ENCODE measurements around the gene TYMP. TPM values are rescaled to one million over a fixed set of nuclear protein-coding genes. Genes with fewer than 3 reads are reported as not detected.

The TYMP gene
- total RNA-seq, 1 donor from 2014 or later, result 3.3 TPM

GRCh38 chr22:50531962-50532674 lies 2.3 kb upstream of the TYMP start:
- H3K79me2 ChIP-seq (ENCODE audit: insufficient read depth, low read length), result peaks cover 2% of the 10 kb centered on the region
- peaks cover 12% of the 10 kb centered on the region for H3K27me3 Mint-ChIP-seq (ENCODE audit: low read depth, unreplicated experiment)
- H2AFZ ChIP-seq (ENCODE audit: low read depth, low read length), result no peak overlapping the region
- H3K27me3 ChIP-seq (ENCODE audit: insufficient read depth, low read length), result peaks cover 30% of the 10 kb centered on the region
- DNase-seq (ENCODE audit: low read depth) (peak; percentile 34), FAIRE-seq (no peak)
- H3K9ac ChIP-seq (ENCODE audit: low read length), result no peak overlapping the region
- no peaks in the 10 kb centered on the region for H3K9me3 ChIP-seq (ENCODE audit: insufficient read depth, low read depth, low read length)
- peak overlapping the region; percentile 70 for H3K4me2 ChIP-seq (ENCODE audit: low read length)
- H3K4me1 ChIP-seq (ENCODE audit: insufficient read depth, low read length), result peaks cover 11% of the 10 kb centered on the region
- peaks cover 2% of the 10 kb centered on the region for H3K36me3 Mint-ChIP-seq (ENCODE audit: low read depth, unreplicated experiment)
- H3K27ac Mint-ChIP-seq (ENCODE audit: unreplicated experiment), result peak overlapping the region; percentile 69
- H3K9me3 Mint-ChIP-seq (ENCODE audit: unreplicated experiment), result peaks cover 7% of the 10 kb centered on the region
- peaks cover 17% of the 10 kb centered on the region for H4K20me1 ChIP-seq (ENCODE audit: insufficient read depth, low read length)
- no peaks in the 10 kb centered on the region for H3K4me1 Mint-ChIP-seq (ENCODE audit: low read depth, unreplicated experiment)
- no peaks in the 10 kb centered on the region for H3K36me3 ChIP-seq (ENCODE audit: insufficient read depth, low read length)
- H3K27ac ChIP-seq (ENCODE audit: low read depth, low read length), result no peak overlapping the region
- TF ChIP-seq CTCF (IDR thresholded peaks at IDR 0.05; ENCODE audit: insufficient read depth, low read depth, low read length), result no peak
- peak; percentile 13 for TF ChIP-seq EZH2 (IDR thresholded peaks at IDR 0.05; ENCODE audit: insufficient read depth, low read length)
- no peak overlapping the region for H3K4me3 ChIP-seq (ENCODE audit: insufficient read depth, low read depth, low read length)
- peak overlapping the region; percentile 76 for H3K4me3 Mint-ChIP-seq (ENCODE audit: unreplicated experiment)

GRCh38 chr22:50531546-50531961 lies 1.7 kb upstream of the TYMP start:
- Histone ChIP-seq H3K9ac (ENCODE audit: low read length) (no peak overlapping the region), H3K4me2 (ENCODE audit: low read length) (peak overlapping the region; percentile 70), H2AFZ (ENCODE audit: low read depth, low read length) (no peak overlapping the region), H3K36me3 (ENCODE audit: insufficient read depth, low read length) (no peaks in the 10 kb centered on the region), H4K20me1 (ENCODE audit: insufficient read depth, low read length) (peaks cover 17% of the 10 kb centered on the region), H3K79me2 (ENCODE audit: insufficient read depth, low read length) (peaks cover 8% of the 10 kb centered on the region), H3K9me3 (ENCODE audit: insufficient read depth, low read depth, low read length) (no peaks in the 10 kb centered on the region), H3K4me3 (ENCODE audit: insufficient read depth, low read depth, low read length) (no peak overlapping the region), H3K27ac (ENCODE audit: low read depth, low read length) (no peak overlapping the region), H3K27me3 (ENCODE audit: insufficient read depth, low read length) (peaks cover 30% of the 10 kb centered on the region), H3K4me1 (ENCODE audit: insufficient read depth, low read length) (peaks cover 17% of the 10 kb centered on the region)
- Mint-ChIP-seq H3K27ac (ENCODE audit: unreplicated experiment) (no peak overlapping the region), H3K36me3 (ENCODE audit: low read depth, unreplicated experiment) (peaks cover 2% of the 10 kb centered on the region), H3K9me3 (ENCODE audit: unreplicated experiment) (peaks cover 7% of the 10 kb centered on the region), H3K4me3 (ENCODE audit: unreplicated experiment) (no peak overlapping the region), H3K4me1 (ENCODE audit: low read depth, unreplicated experiment) (no peaks in the 10 kb centered on the region), H3K27me3 (ENCODE audit: low read depth, unreplicated experiment) (peaks cover 12% of the 10 kb centered on the region)
- TF ChIP-seq EZH2 (IDR thresholded peaks at IDR 0.05; ENCODE audit: insufficient read depth, low read length) (peak; percentile 92), CTCF (IDR thresholded peaks at IDR 0.05; ENCODE audit: insufficient read depth, low read depth, low read length) (no peak)
- DNase-seq (ENCODE audit: low read depth), result no peak
- FAIRE-seq, result no peak
